Ramos (cell line): ENCODE data around the gene M1AP.

Experiments used
- in situ Hi-C: fragments of 300-500 bp; cut with MboI; formaldehyde crosslinking; loops from one replicate; pipeline ENCODE4 v1.14.3; 2022; ENCODE audit warnings: low sequenced_read_pairs; ENCODE audit not compliant: unreplicated experiment

M1AP gene

DNA sequence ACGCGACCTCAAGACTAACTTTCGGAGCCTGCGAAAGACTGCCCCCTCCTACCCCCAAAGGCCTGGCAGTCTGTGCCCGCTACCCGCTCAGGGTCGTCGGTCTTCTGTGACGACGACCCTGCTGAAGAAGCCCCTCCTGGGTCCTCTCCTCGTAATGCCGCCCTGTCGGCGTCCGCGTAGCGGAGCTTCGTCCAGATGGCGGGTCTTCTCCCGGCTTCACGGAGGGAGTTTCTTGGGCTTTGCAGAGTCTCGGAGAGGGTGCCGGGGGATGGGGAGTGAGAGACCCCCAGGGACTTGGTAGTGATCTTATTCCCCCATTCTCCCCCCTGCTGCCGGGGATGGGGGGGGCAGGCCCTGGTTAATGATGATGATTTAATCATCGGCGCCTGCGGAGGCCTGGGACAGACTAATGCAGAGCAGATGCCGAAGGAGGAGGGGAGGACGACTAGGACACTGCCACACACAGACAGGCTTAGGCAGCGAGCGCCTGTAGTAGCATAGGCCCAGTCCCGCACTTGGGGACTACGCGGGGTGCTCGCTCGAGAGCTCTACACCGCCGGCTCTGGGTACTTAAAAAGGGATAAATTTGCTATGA lies 140.1 kb downstream of the M1AP start:
- in situ Hi-C loops: no loop called here
